ENCODE data around the gene GRM3.

DNA sequence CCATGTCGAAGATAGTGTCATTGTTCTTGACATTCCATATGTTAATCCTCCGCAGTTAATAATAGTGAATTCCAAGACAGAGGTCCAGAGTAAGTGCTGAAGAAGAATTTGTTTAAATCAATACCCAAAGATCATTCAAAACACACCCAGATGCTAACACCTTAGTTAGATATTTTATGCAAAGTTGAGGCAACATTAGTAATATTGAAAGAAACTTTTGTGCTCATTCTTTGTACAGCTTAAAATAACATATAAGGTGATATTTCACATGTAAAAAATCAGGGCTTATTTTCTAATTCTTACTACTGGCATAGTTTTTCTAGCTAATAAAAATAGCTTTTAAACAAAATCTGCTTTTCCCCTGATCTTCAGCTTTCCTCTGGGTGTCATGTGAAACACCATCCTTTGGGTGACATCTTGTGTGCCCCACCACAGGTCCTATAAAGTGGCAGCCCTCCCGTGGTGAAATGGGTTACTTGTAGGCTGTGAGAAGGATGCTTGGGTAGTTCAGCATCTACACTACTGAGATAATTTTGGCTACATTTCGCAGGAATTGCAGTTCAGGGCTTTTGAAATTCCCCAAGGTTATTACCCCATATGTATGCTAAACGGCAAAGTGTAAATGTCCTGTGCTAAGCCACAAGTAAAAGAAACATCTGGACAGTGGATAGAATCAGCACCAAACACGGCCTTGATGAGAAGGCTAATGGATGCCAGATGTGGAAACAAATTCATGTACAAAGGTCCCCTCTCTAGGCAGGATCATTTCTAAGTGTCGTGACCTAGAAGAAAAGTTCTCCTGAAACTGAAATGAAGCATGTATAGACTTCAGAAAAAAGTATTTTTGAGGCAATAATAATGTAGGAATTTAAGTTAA lies 105.4 kb downstream of the GRM3 start:
- TF ChIP-seq, protein P1, sequence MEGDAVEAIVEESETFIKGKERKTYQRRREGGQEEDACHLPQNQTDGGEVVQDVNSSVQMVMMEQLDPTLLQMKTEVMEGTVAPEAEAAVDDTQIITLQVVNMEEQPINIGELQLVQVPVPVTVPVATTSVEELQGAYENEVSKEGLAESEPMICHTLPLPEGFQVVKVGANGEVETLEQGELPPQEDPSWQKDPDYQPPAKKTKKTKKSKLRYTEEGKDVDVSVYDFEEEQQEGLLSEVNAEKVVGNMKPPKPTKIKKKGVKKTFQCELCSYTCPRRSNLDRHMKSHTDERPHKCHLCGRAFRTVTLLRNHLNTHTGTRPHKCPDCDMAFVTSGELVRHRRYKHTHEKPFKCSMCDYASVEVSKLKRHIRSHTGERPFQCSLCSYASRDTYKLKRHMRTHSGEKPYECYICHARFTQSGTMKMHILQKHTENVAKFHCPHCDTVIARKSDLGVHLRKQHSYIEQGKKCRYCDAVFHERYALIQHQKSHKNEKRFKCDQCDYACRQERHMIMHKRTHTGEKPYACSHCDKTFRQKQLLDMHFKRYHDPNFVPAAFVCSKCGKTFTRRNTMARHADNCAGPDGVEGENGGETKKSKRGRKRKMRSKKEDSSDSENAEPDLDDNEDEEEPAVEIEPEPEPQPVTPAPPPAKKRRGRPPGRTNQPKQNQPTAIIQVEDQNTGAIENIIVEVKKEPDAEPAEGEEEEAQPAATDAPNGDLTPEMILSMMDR (IDR thresholded peaks at IDR 0.05), result no peak
- no peak for TF ChIP-seq POLR2A (IDR thresholded peaks at IDR 0.05)
